K562 (cell line): ENCODE measurements around the gene UBA52. TPM values are rescaled to one million over a fixed set of nuclear protein-coding genes. Genes with fewer than 3 reads are reported as not detected.

Experiments used
- HMBOX1 ChIP-seq: sonication (generic); IDR thresholded peaks from 2 replicates; pipeline ENCODE4 v1.6.1; 2016
- KHSRP ChIP-seq: fragments of 450-650 bp; IDR thresholded peaks from 2 replicates; pipeline ENCODE4 v1.6.1; 2017
- MCM3 ChIP-seq: fragments of 450-650 bp; IDR thresholded peaks from 2 replicates; pipeline ENCODE4 v1.6.1; 2016
- MYC ChIP-seq, 2 experiments: fragments of 250-450 bp in 1 of 2; sonication (Bioruptor Pico) in 1 of 2; IDR thresholded peaks; 2 replicates each; pipeline versions ENCODE4 v1.5.1 to v1.6.1; 2012 to 2021; ENCODE audit warnings: low read depth in 2 of 2, borderline replicate concordance in 1 of 2, improper control_type of control experiment in 1 of 2, low read length in 1 of 2, mild to moderate bottlenecking in 1 of 2, moderate library complexity in 1 of 2
- PTBP1 ChIP-seq: fragments of 200-400 bp; formaldehyde crosslinking; IDR thresholded peaks from 2 replicates; pipeline ENCODE4 v1.6.1; 2017; ENCODE audit warnings: low read depth, low read length
- TAL1 ChIP-seq: fragments of 450-650 bp; IDR thresholded peaks from 2 replicates; pipeline ENCODE4 v1.6.1; 2016; ENCODE audit warnings: mild to moderate bottlenecking
- TEAD4 ChIP-seq, 2 experiments: sonication (generic) in 1 of 2; formaldehyde crosslinking in 1 of 2; IDR thresholded peaks; 2 replicates each; pipeline versions ENCODE4 v1.6.1 to v1.8.0; 2012 to 2022; ENCODE audit warnings: borderline replicate concordance in 1 of 2, inconsistent platforms in 1 of 2, low read length in 1 of 2, mild to moderate bottlenecking in 1 of 2, missing genetic modification reagents in 1 of 2
- polyA plus RNA-seq, 8 experiments: library from polyadenylated mRNA; depleted of rRNA in 4 of 8; stranded (reverse) in 5 of 8; unstranded in 3 of 8; fragments of >200 nt; fragmentation: Nextera tagmentation in 2 of 8; fragmentation: Illumina TruSeq in 1 of 8; extraction: Ambion mirVana in 2 of 8; extraction: Trizol in 1 of 8; gene quantifications; 2 replicates each; pipeline versions ENCODE4 v1.2.1 to v1.2.3, GENCODE V29; 2011 to 2014; ENCODE audit warnings: inconsistent platforms in 1 of 8, missing spikeins in 1 of 8
- total RNA-seq, 7 experiments: library from RNA; depleted of rRNA in 6 of 7; stranded (reverse); fragments of >200 nt in 6 of 7; fragmentation: Illumina TruSeq in 2 of 7; extraction: Trizol in 2 of 7; gene quantifications; 2 replicates each; pipeline versions ENCODE4 v1.2.1 to v1.2.3, GENCODE V29; 2011 to 2021; ENCODE audit warnings: low replicate concordance in 1 of 7
- TF ChIP-seq, protein P1 (sequence below): fragments of 450-650 bp; IDR thresholded peaks from 2 replicates; pipeline ENCODE4 v1.6.1; 2018; ENCODE audit not compliant: partially characterized antibody
- TF ChIP-seq, protein P2 (sequence below): fragments of 450-650 bp; IDR thresholded peaks from 2 replicates; pipeline ENCODE4 v1.6.1; 2016; ENCODE audit warnings: low read depth, mild to moderate bottlenecking, moderate library complexity
- TF ChIP-seq, protein P3 (sequence below), 2 experiments: fragments of 150-350 bp in 1 of 2; IDR thresholded peaks; 2 replicates each; pipeline ENCODE4 v1.6.1; 2012 to 2016; ENCODE audit warnings: low read depth in 2 of 2, low read length in 2 of 2, mild to moderate bottlenecking in 1 of 2, moderate library complexity in 1 of 2
- TF ChIP-seq, protein P4 (sequence below): IDR thresholded peaks from 2 replicates; pipeline ENCODE4 v1.6.1; 2012; ENCODE audit warnings: low read depth, low read length, improper control_type of control experiment, borderline replicate concordance
- TF ChIP-seq, protein P5 (sequence below): fragments of 250-450 bp; sonication (Bioruptor Pico); IDR thresholded peaks from 2 replicates; pipeline ENCODE4 v1.8.0; 2022; ENCODE audit warnings: inconsistent platforms

UBA52 gene
- total and polyA plus RNA-seq, 9 of the 15 experiments (the other 6 are each of a cell fraction or from before 2014, with no cell fraction given) = 1,110 to 2,751 (median 1,733) TPM

GRCh38 chr19:18543814-18544475 is 27.7 kb upstream of the UBA52 start (continued):
- TF ChIP-seq HMBOX1 (peak; percentile 66; the same call in 1 of the 2 replicates), TAL1 (peak; percentile 99), MCM3 (no peak), PTBP1 (peak; percentile 68; the same call in 1 of the 2 replicates), TEAD4 (IDR thresholded peaks at IDR 0.05; ENCODE audit: low read length) (peak; percentile 98), TEAD4 (CRISPR knock-in tag; IDR thresholded peaks at IDR 0.05; ENCODE audit: borderline replicate concordance) (no peak), MYC (IDR thresholded peaks at IDR 0.05; ENCODE audit: low read depth, low read length) (peak; percentile 82), MYC (CRISPR knock-in tag; IDR thresholded peaks at IDR 0.05; ENCODE audit: borderline replicate concordance, low read depth) (no peak), KHSRP (peak; percentile 74)
- TF ChIP-seq, protein P1, sequence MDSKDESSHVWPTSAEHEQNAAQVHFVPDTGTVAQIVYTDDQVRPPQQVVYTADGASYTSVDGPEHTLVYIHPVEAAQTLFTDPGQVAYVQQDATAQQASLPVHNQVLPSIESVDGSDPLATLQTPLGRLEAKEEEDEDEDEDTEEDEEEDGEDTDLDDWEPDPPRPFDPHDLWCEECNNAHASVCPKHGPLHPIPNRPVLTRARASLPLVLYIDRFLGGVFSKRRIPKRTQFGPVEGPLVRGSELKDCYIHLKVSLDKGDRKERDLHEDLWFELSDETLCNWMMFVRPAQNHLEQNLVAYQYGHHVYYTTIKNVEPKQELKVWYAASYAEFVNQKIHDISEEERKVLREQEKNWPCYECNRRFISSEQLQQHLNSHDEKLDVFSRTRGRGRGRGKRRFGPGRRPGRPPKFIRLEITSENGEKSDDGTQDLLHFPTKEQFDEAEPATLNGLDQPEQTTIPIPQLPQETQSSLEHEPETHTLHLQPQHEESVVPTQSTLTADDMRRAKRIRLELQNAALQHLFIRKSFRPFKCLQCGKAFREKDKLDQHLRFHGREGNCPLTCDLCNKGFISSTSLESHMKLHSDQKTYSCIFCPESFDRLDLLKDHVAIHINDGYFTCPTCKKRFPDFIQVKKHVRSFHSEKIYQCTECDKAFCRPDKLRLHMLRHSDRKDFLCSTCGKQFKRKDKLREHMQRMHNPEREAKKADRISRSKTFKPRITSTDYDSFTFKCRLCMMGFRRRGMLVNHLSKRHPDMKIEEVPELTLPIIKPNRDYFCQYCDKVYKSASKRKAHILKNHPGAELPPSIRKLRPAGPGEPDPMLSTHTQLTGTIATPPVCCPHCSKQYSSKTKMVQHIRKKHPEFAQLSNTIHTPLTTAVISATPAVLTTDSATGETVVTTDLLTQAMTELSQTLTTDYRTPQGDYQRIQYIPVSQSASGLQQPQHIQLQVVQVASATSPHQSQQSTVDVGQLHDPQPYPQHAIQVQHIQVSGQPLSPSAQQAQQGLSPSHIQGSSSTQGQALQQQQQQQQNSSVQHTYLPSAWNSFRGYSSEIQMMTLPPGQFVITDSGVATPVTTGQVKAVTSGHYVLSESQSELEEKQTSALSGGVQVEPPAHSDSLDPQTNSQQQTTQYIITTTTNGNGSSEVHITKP = peak; percentile 47
- TF ChIP-seq, protein P2, sequence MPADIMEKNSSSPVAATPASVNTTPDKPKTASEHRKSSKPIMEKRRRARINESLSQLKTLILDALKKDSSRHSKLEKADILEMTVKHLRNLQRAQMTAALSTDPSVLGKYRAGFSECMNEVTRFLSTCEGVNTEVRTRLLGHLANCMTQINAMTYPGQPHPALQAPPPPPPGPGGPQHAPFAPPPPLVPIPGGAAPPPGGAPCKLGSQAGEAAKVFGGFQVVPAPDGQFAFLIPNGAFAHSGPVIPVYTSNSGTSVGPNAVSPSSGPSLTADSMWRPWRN = peak; percentile 64; the same call in 1 of the 2 replicates
- TF ChIP-seq, protein P3, sequence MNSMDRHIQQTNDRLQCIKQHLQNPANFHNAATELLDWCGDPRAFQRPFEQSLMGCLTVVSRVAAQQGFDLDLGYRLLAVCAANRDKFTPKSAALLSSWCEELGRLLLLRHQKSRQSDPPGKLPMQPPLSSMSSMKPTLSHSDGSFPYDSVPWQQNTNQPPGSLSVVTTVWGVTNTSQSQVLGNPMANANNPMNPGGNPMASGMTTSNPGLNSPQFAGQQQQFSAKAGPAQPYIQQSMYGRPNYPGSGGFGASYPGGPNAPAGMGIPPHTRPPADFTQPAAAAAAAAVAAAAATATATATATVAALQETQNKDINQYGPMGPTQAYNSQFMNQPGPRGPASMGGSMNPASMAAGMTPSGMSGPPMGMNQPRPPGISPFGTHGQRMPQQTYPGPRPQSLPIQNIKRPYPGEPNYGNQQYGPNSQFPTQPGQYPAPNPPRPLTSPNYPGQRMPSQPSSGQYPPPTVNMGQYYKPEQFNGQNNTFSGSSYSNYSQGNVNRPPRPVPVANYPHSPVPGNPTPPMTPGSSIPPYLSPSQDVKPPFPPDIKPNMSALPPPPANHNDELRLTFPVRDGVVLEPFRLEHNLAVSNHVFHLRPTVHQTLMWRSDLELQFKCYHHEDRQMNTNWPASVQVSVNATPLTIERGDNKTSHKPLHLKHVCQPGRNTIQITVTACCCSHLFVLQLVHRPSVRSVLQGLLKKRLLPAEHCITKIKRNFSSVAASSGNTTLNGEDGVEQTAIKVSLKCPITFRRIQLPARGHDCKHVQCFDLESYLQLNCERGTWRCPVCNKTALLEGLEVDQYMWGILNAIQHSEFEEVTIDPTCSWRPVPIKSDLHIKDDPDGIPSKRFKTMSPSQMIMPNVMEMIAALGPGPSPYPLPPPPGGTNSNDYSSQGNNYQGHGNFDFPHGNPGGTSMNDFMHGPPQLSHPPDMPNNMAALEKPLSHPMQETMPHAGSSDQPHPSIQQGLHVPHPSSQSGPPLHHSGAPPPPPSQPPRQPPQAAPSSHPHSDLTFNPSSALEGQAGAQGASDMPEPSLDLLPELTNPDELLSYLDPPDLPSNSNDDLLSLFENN (IDR thresholded peaks at IDR 0.05; ENCODE audit: low read depth in 2 of 2, low read length in 2 of 2) = peak in 1 of 2 experiments; percentile 94; a peak in 2 of 4 replicates
- TF ChIP-seq, protein P4, sequence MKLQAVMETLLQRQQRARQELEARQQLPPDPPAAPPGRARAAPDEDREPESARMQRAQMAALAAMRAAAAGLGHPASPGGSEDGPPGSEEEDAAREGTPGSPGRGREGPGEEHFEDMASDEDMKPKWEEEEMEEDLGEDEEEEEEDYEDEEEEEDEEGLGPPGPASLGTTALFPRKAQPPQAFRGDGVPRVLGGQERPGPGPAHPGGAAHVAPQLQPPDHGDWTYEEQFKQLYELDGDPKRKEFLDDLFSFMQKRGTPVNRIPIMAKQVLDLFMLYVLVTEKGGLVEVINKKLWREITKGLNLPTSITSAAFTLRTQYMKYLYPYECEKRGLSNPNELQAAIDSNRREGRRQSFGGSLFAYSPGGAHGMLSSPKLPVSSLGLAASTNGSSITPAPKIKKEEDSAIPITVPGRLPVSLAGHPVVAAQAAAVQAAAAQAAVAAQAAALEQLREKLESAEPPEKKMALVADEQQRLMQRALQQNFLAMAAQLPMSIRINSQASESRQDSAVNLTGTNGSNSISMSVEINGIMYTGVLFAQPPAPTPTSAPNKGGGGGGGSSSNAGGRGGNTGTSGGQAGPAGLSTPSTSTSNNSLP = peak; percentile 85; the same call in 1 of the 2 replicates
- TF ChIP-seq, protein P5, sequence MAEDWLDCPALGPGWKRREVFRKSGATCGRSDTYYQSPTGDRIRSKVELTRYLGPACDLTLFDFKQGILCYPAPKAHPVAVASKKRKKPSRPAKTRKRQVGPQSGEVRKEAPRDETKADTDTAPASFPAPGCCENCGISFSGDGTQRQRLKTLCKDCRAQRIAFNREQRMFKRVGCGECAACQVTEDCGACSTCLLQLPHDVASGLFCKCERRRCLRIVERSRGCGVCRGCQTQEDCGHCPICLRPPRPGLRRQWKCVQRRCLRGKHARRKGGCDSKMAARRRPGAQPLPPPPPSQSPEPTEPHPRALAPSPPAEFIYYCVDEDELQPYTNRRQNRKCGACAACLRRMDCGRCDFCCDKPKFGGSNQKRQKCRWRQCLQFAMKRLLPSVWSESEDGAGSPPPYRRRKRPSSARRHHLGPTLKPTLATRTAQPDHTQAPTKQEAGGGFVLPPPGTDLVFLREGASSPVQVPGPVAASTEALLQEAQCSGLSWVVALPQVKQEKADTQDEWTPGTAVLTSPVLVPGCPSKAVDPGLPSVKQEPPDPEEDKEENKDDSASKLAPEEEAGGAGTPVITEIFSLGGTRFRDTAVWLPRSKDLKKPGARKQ = no peak
